GM12892 (cell line): ENCODE results near the gene PLA2G6.

Experiments used
- POLR2A ChIP-seq: IDR thresholded peaks from 2 replicates; pipeline ENCODE4 v1.6.1; 2011; ENCODE audit warnings: low read depth, low read length, control low read depth
- POLR2AphosphoS5 ChIP-seq: IDR thresholded peaks from 2 replicates; pipeline ENCODE4 v1.6.1; 2011; ENCODE audit warnings: low read depth, low read length, control low read depth

GRCh38 chr22:38191731-38192474 is 10.3 kb upstream of the PLA2G6 start:
- no peak for TF ChIP-seq POLR2A
- no peak for TF ChIP-seq POLR2AphosphoS5
